HCT116 (cell line): ENCODE measurements around the gene PRKCZ.
"Not testable (repeated sequence)": the region's sequence is repeated elsewhere in the genome, so short reads cannot be mapped to it uniquely, and the experiment has no call there.

Experiments
- CEBPB ChIP-seq: IDR thresholded peaks from 2 replicates; pipeline ENCODE4 v1.6.1; 2012; ENCODE audit warnings: low read depth
- EGR1 ChIP-seq: IDR thresholded peaks from 2 replicates; pipeline ENCODE4 v1.6.1; 2012; ENCODE audit warnings: low read depth
- ELF1 ChIP-seq: IDR thresholded peaks from 2 replicates; pipeline ENCODE4 v1.6.1; 2012; ENCODE audit warnings: low read depth, borderline replicate concordance
- EZH2 ChIP-seq: fragments of 200-600 bp; sonication (generic); IDR thresholded peaks from 2 replicates; pipeline ENCODE4 v1.6.1; 2017; ENCODE audit warnings: antibody characterized with exemption, mixed run types
- FOSL1 ChIP-seq: IDR thresholded peaks from 2 replicates; pipeline ENCODE4 v1.6.1; 2012; ENCODE audit warnings: low read depth
- JUND ChIP-seq: IDR thresholded peaks from 2 replicates; pipeline ENCODE4 v1.6.1; 2012
- POLR2A ChIP-seq: IDR thresholded peaks from 2 replicates; pipeline ENCODE4 v1.7.0; 2011; ENCODE audit warnings: borderline replicate concordance; ENCODE audit not compliant: insufficient read depth, insufficient read length; ENCODE audit errors: extremely low read depth
- POLR2AphosphoS5 ChIP-seq: IDR thresholded peaks from 2 replicates; pipeline ENCODE4 v1.6.1; 2011; ENCODE audit warnings: mild to moderate bottlenecking, low read depth, low read length, moderate library complexity
- SRF ChIP-seq: IDR thresholded peaks from 2 replicates; pipeline ENCODE4 v1.6.1; 2012; ENCODE audit warnings: low read depth
- YY1 ChIP-seq: IDR thresholded peaks from 2 replicates; pipeline ENCODE4 v1.6.1; 2011; ENCODE audit warnings: low read length, low read depth, moderate library complexity, mild to moderate bottlenecking; ENCODE audit not compliant: insufficient replicate concordance; ENCODE audit errors: extremely low read depth
- TF ChIP-seq, protein P1 (sequence below): IDR thresholded peaks from 2 replicates; pipeline ENCODE4 v1.6.1; 2012
- TF ChIP-seq, protein P2 (sequence below), 3 experiments: fragments of 200-600 bp in 1 of 3; sonication (generic) in 1 of 3; IDR thresholded peaks in 2 of 3; conservative IDR thresholded peaks in 1 of 3; 2 replicates each; pipeline ENCODE4 v1.5.1; 2012 to 2017; ENCODE audit warnings: low read depth in 2 of 3, low read length in 2 of 3, antibody characterized with exemption in 1 of 3, borderline replicate concordance in 1 of 3, control low read depth in 1 of 3, mild to moderate bottlenecking in 1 of 3, mixed read lengths in 1 of 3, mixed run types in 1 of 3, moderate library complexity in 1 of 3; ENCODE audit not compliant: insufficient read depth in 1 of 3

DNA sequence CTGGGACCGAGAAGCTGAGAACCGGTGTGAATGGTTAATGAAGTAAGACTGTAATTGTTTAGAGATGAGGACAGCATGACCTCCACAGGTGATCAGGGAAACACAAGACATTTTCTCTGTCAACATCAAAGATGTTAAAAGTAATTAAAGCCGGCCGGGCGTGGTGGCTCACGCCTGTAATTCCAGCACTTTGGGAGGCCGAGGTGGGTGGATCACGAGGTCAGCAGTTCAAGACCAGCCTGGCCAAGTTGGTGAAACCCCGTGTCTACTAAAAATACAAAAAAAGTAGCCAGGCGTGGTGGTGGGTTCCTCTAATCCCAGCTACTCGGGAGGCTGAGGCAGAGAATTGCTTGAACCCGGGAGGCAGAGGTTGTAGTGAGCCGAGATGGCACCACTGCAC lies 88.9 kb downstream of the PRKCZ start:
- TF ChIP-seq POLR2A, EZH2, CEBPB, ELF1, POLR2AphosphoS5, JUND, EGR1, FOSL1, YY1, SRF: not testable (repeated sequence)
- TF ChIP-seq, protein P1, sequence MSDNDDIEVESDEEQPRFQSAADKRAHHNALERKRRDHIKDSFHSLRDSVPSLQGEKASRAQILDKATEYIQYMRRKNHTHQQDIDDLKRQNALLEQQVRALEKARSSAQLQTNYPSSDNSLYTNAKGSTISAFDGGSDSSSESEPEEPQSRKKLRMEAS: not testable (repeated sequence)
- TF ChIP-seq, protein P2, sequence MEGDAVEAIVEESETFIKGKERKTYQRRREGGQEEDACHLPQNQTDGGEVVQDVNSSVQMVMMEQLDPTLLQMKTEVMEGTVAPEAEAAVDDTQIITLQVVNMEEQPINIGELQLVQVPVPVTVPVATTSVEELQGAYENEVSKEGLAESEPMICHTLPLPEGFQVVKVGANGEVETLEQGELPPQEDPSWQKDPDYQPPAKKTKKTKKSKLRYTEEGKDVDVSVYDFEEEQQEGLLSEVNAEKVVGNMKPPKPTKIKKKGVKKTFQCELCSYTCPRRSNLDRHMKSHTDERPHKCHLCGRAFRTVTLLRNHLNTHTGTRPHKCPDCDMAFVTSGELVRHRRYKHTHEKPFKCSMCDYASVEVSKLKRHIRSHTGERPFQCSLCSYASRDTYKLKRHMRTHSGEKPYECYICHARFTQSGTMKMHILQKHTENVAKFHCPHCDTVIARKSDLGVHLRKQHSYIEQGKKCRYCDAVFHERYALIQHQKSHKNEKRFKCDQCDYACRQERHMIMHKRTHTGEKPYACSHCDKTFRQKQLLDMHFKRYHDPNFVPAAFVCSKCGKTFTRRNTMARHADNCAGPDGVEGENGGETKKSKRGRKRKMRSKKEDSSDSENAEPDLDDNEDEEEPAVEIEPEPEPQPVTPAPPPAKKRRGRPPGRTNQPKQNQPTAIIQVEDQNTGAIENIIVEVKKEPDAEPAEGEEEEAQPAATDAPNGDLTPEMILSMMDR (IDR thresholded peaks at IDR 0.05 in 2 of 3, conservative IDR thresholded peaks at IDR 0.05 in 1 of 3; ENCODE audit: borderline replicate concordance in 1 of 3, insufficient read depth in 1 of 3, low read depth in 2 of 3, low read length in 2 of 3): not testable (repeated sequence)
